Activated CD4-positive, alpha-beta T cell treated with anti-CD3 and anti-CD28 coated beads for 36 hours (primary cell): ENCODE measurements around the gene IGBP1. TPM values are rescaled to one million over a fixed set of nuclear protein-coding genes. Genes with fewer than 3 reads are reported as not detected.
"Not testable (repeated sequence)": the region's sequence is repeated elsewhere in the genome, so short reads cannot be mapped to it uniquely, and the experiment has no call there.

ENCODE experiments used
- ATAC-seq: fragments of 200-7000 bp; cut with Tn5 transposase; one replicate; pipeline ENCODE4 v1.10.0; 2021; ENCODE audit warnings: mild to moderate bottlenecking, moderate library complexity
- CTCF ChIA-PET: fragments of 350-600 bp; sonication (Branson Sonifier 250); formaldehyde crosslinking; loops from one replicate; lab custom pipeline; 2021; ENCODE audit warnings: antibody characterized with exemption; lab: Charles Lee
- POLR2A ChIA-PET: fragments of 350-600 bp; sonication (Branson Sonifier 250); formaldehyde crosslinking; loops from one replicate; lab custom pipeline; 2021; ENCODE audit warnings: antibody characterized with exemption, inconsistent platforms; lab: Charles Lee
- DNase-seq: peaks from one replicate; pipeline ENCODE4 v3.0.0-alpha.2; 2020
- H3K27ac Mint-ChIP-seq: one replicate; pipeline ENCODE4 v1.8.0; 2021; ENCODE audit warnings: mixed read lengths
- H3K27me3 Mint-ChIP-seq: one replicate; pipeline ENCODE4 v1.8.0; 2021; ENCODE audit warnings: mixed read lengths
- H3K36me3 Mint-ChIP-seq: one replicate; pipeline ENCODE4 v1.8.0; 2021; ENCODE audit warnings: low read depth, mixed read lengths
- H3K4me1 Mint-ChIP-seq: one replicate; pipeline ENCODE4 v1.8.0; 2021; ENCODE audit warnings: mixed read lengths
- H3K4me3 Mint-ChIP-seq: one replicate; pipeline ENCODE4 v1.8.0; 2021; ENCODE audit warnings: mild to moderate bottlenecking, moderate library complexity, mixed read lengths
- H3K9me3 Mint-ChIP-seq: one replicate; pipeline ENCODE4 v1.8.0; 2021; ENCODE audit warnings: low read depth, mixed read lengths
- intact Hi-C, 2 experiments: fragments of 100-400 bp; cut with DNase I in 1 of 2; cut with micrococcal nuclease in 1 of 2; formaldehyde crosslinking; loops; one replicate each; pipeline versions ENCODE4 v1.14.2 to v1.15.1; 2022 to 2024; cut with DNase I, micrococcal nuclease
- total RNA-seq, 2 experiments: library from RNA; stranded (reverse); gene quantifications; one replicate each; pipeline ENCODE4 v1.2.3, GENCODE V29; 2021

IGBP1 gene
- total RNA-seq, 2 experiments from 2014 or later, result 44.4 to 46.3 TPM

GRCh38 chrX:70123014-70123413 is 10.2 kb upstream of the IGBP1 start:
- H3K4me3 Mint-ChIP-seq, intact Hi-C loops, H3K4me1 Mint-ChIP-seq, ATAC-seq, POLR2A ChIA-PET, H3K36me3 Mint-ChIP-seq, DNase-seq, H3K27ac Mint-ChIP-seq, CTCF ChIA-PET, H3K9me3 Mint-ChIP-seq, H3K27me3 Mint-ChIP-seq: not testable (repeated sequence)

GRCh38 chrX:70124678-70125077 is 8.6 kb upstream of the IGBP1 start:
- Mint-ChIP-seq H3K36me3 (no peaks in the 10 kb centered on the region), H3K9me3 (no peaks in the 10 kb centered on the region)

GRCh38 chrX:70128071-70128470 is 5.2 kb upstream of the IGBP1 start:
- peaks cover 8% of the 10 kb centered on the region for H3K4me1 Mint-ChIP-seq
- CTCF ChIA-PET, result interaction anchor here (1.0 kb wide), 1 partner anchor 98 kb away, joined by 3 read pairs; no protein-coding TSS in a partner anchor
- ATAC-seq, result no peak
- POLR2A ChIA-PET, result no interaction called here
- H3K27me3 Mint-ChIP-seq, result no peaks in the 10 kb centered on the region
- no peak for DNase-seq
- no peak overlapping the region for H3K4me3 Mint-ChIP-seq
- no peak overlapping the region for H3K27ac Mint-ChIP-seq
- H3K9me3 Mint-ChIP-seq, result no peaks in the 10 kb centered on the region
- no peaks in the 10 kb centered on the region for H3K36me3 Mint-ChIP-seq
- intact Hi-C loops, result no loop called here

More at GRCh38 chrX:70124678-70125077, 8.6 kb upstream of the IGBP1 start:
- DNase-seq (no peak), ATAC-seq (no peak)
- H3K27me3 Mint-ChIP-seq, result no peaks in the 10 kb centered on the region
- no peak overlapping the region for H3K4me3 Mint-ChIP-seq
- intact Hi-C loops, result no loop called here
- no peaks in the 10 kb centered on the region for H3K4me1 Mint-ChIP-seq
- ChIA-PET POLR2A (no interaction called here), CTCF (no interaction called here)
- H3K27ac Mint-ChIP-seq, result no peak overlapping the region

- no peak for DNase-seq
- Mint-ChIP-seq H3K9me3 (no peaks in the 10 kb centered on the region), H3K4me3 (no peak overlapping the region), H3K27me3 (no peaks in the 10 kb centered on the region), H3K4me1 (peaks cover 11% of the 10 kb centered on the region), H3K27ac (peak overlapping the region; percentile 29), H3K36me3 (no peaks in the 10 kb centered on the region)
- intact Hi-C loops, result loop anchor here (5.0 to 10.0 kb wide), 6 partner anchors 305 to 1625 kb away; partner anchors contain the start of genes EDA (in 1 of the 2), EFNB1 (in 1 of the 2) and NONO (in 1 of the 2)
- ATAC-seq, result no peak
- ChIA-PET CTCF (no interaction called here), POLR2A (no interaction called here)
Observed at GRCh38 chrX:70129816-70130215, 3.4 kb upstream of the IGBP1 start.

GRCh38 chrX:70132224-70132623 is 1.0 kb upstream of the IGBP1 start:
- no peaks in the 10 kb centered on the region for H3K27me3 Mint-ChIP-seq
- intact Hi-C loops, result loop anchor here (1.0 to 10.0 kb wide), 8 partner anchors 99 to 1627 kb away; partner anchors contain the start of genes EDA (in 1 of the 2), EFNB1 (in 1 of the 2), NONO (in 1 of the 2) and PJA1 (in 1 of the 2)
- peaks cover 11% of the 10 kb centered on the region for H3K36me3 Mint-ChIP-seq
- H3K27ac Mint-ChIP-seq, result no peak overlapping the region
- POLR2A ChIA-PET, result interaction anchor here (0.6 to 0.7 kb wide), 2 partner anchors 108 to 980 kb away, joined by 3 read pairs; no protein-coding TSS in a partner anchor
- CTCF ChIA-PET, result interaction anchor here (0.7 to 1.3 kb wide), 2 partner anchors 16 to 148 kb away, joined by 3 read pairs; no protein-coding TSS in a partner anchor
- H3K4me1 Mint-ChIP-seq, result peaks cover 26% of the 10 kb centered on the region
- H3K4me3 Mint-ChIP-seq, result peak overlapping the region; percentile 40
- ATAC-seq, result no peak
- no peaks in the 10 kb centered on the region for H3K9me3 Mint-ChIP-seq
- DNase-seq, result no peak

- Mint-ChIP-seq H3K27me3 (no peaks in the 10 kb centered on the region), H3K4me1 (peaks cover 28% of the 10 kb centered on the region), H3K27ac (peak overlapping the region; percentile 97), H3K9me3 (no peaks in the 10 kb centered on the region), H3K36me3 (peaks cover 14% of the 10 kb centered on the region), H3K4me3 (peak overlapping the region; percentile 99)
- ChIA-PET POLR2A (interaction anchor here (0.6 to 1.3 kb wide), 5 partner anchors 10 to 979 kb away, joined by 3 to 5 read pairs (median 5); no protein-coding TSS in a partner anchor), CTCF (interaction anchor here (0.7 to 1.7 kb wide), 3 partner anchors 15 to 147 kb away, joined by 3 to 6 read pairs (median 3); no protein-coding TSS in a partner anchor)
- intact Hi-C loops, result loop anchor here (1.0 to 10.0 kb wide), 12 partner anchors 34 to 1628 kb away; partner anchors contain the start of genes EDA (in 1 of the 2), EFNB1 (in 1 of the 2), KIF4A (in 1 of the 2) and NONO (in 1 of the 2)
- ATAC-seq (peak; percentile 77), DNase-seq (no peak)
Observed at GRCh38 chrX:70132877-70133302, 357 bp upstream of the IGBP1 start.

- CTCF ChIA-PET, result interaction anchor here (0.6 to 1.7 kb wide), 5 partner anchors 18 to 1304 kb away, joined by 3 to 6 read pairs (median 4); no protein-coding TSS in a partner anchor
- DNase-seq (peak; percentile 4), ATAC-seq (peak; percentile 4)
- intact Hi-C loops, result loop anchor here (5.0 to 10.0 kb wide), 6 partner anchors 301 to 1629 kb away; partner anchors contain the start of genes EDA (in 1 of the 2), EFNB1 (in 1 of the 2) and NONO (in 1 of the 2)
- POLR2A ChIA-PET, result interaction anchor here (1.3 kb wide), 1 partner anchor 40 kb away, joined by 5 read pairs; no protein-coding TSS in a partner anchor
- Mint-ChIP-seq H3K4me3 (peak overlapping the region; percentile 99), H3K27ac (peak overlapping the region; percentile 97), H3K27me3 (no peaks in the 10 kb centered on the region), H3K9me3 (no peaks in the 10 kb centered on the region), H3K4me1 (peaks cover 28% of the 10 kb centered on the region), H3K36me3 (peaks cover 14% of the 10 kb centered on the region)
Observed at GRCh38 chrX:70134116-70134477, 850 bp downstream of the IGBP1 start.

- no peaks in the 10 kb centered on the region for H3K9me3 Mint-ChIP-seq
- H3K4me3 Mint-ChIP-seq, result no peak overlapping the region
- ChIA-PET CTCF (no interaction called here), POLR2A (no interaction called here)
- peaks cover 35% of the 10 kb centered on the region for H3K36me3 Mint-ChIP-seq
- H3K27me3 Mint-ChIP-seq, result no peaks in the 10 kb centered on the region
- intact Hi-C loops, result loop anchor here (10.0 kb wide), 2 partner anchors 296 to 1634 kb away; no protein-coding TSS in a partner anchor
- no peak overlapping the region for H3K27ac Mint-ChIP-seq
- peaks cover 22% of the 10 kb centered on the region for H3K4me1 Mint-ChIP-seq
- no peak for DNase-seq
- no peak for ATAC-seq
Observed at GRCh38 chrX:70138622-70139021, 5.4 kb downstream of the IGBP1 start.

GRCh38 chrX:70139736-70140135 is 6.5 kb downstream of the IGBP1 start:
- H3K36me3 Mint-ChIP-seq, result peaks cover 35% of the 10 kb centered on the region
- H3K27ac Mint-ChIP-seq, result no peak overlapping the region
- POLR2A ChIA-PET, result no interaction called here
- DNase-seq (no peak), ATAC-seq (no peak)
- CTCF ChIA-PET, result no interaction called here
- H3K4me3 Mint-ChIP-seq, result no peak overlapping the region
- H3K9me3 Mint-ChIP-seq, result no peaks in the 10 kb centered on the region
- no peaks in the 10 kb centered on the region for H3K27me3 Mint-ChIP-seq
- peaks cover 19% of the 10 kb centered on the region for H3K4me1 Mint-ChIP-seq
- intact Hi-C loops, result loop anchor here (10.0 kb wide), 2 partner anchors 295 to 1635 kb away; no protein-coding TSS in a partner anchor

- Mint-ChIP-seq H3K27me3 (no peaks in the 10 kb centered on the region), H3K27ac (no peak overlapping the region), H3K36me3 (peaks cover 29% of the 10 kb centered on the region), H3K4me1 (peaks cover 9% of the 10 kb centered on the region), H3K4me3 (no peak overlapping the region), H3K9me3 (no peaks in the 10 kb centered on the region)
- intact Hi-C loops, result no loop called here
- ChIA-PET POLR2A (no interaction called here), CTCF (no interaction called here)
- ATAC-seq, result no peak
- DNase-seq, result no peak
Observed at GRCh38 chrX:70141373-70141772, 8.1 kb downstream of the IGBP1 start.

- CTCF ChIA-PET, result interaction anchor here (0.6 kb wide), 1 partner anchor 146 kb away, joined by 5 read pairs; no protein-coding TSS in a partner anchor
- DNase-seq (peak; percentile 55), ATAC-seq (peak; percentile 98)
- H3K4me3 Mint-ChIP-seq, result no peak overlapping the region
- H3K27ac Mint-ChIP-seq, result peak overlapping the region; percentile 85
- intact Hi-C loops, result loop anchor here in 1 of 2 experiments (1.0 kb wide), 1 partner anchor 34 kb away; the partner anchor contains the start of gene IGBP1
- H3K4me1 Mint-ChIP-seq, result peaks cover 14% of the 10 kb centered on the region
- H3K9me3 Mint-ChIP-seq, result no peaks in the 10 kb centered on the region
- H3K27me3 Mint-ChIP-seq, result no peaks in the 10 kb centered on the region
- POLR2A ChIA-PET, result interaction anchor here (0.6 kb wide), 1 partner anchor 26 kb away, joined by 3 read pairs; no protein-coding TSS in a partner anchor
- H3K36me3 Mint-ChIP-seq, result peaks cover 18% of the 10 kb centered on the region
Observed at GRCh38 chrX:70166601-70167590, 33.6 kb downstream of the IGBP1 start.
